SJSA1 (cell line): ENCODE measurements around the gene PLA2G2C. TPM values are rescaled to one million over a fixed set of nuclear protein-coding genes. Genes with fewer than 3 reads are reported as not detected.

Experiments used
- DNase-seq, 2 experiments: peaks; one replicate each; pipeline ENCODE4 v3.0.0-alpha.2; 2015 to 2020; ENCODE audit warnings: low spot score in 2 of 2, low read depth in 1 of 2
- H3K27ac ChIP-seq: fragments of 250-450 bp; sonication (Bioruptor Pico); 2 replicates; pipeline ENCODE4 v1.5.1; 2020; ENCODE audit warnings: mild to moderate bottlenecking, moderate library complexity
- H3K27me3 ChIP-seq: fragments of 250-450 bp; sonication (Bioruptor Pico); replicated peaks from 2 replicates; pipeline ENCODE4 v1.5.1; 2020; ENCODE audit warnings: mild to moderate bottlenecking, moderate library complexity
- H3K36me3 ChIP-seq: fragments of 250-450 bp; sonication (Bioruptor Pico); 2 replicates; pipeline ENCODE4 v1.5.1; 2020; ENCODE audit warnings: mild to moderate bottlenecking
- H3K4me1 ChIP-seq: fragments of 250-450 bp; sonication (Bioruptor Pico); replicated peaks from 2 replicates; pipeline ENCODE4 v1.6.1; 2021; ENCODE audit warnings: mild to moderate bottlenecking
- H3K4me3 ChIP-seq: fragments of 250-450 bp; sonication (Bioruptor Pico); 2 replicates; pipeline ENCODE4 v1.5.1; 2020; ENCODE audit warnings: mild to moderate bottlenecking
- H3K9me3 ChIP-seq: fragments of 250-450 bp; sonication (Bioruptor Pico); replicated peaks from 2 replicates; pipeline ENCODE4 v1.5.1; 2020; ENCODE audit warnings: mild to moderate bottlenecking
- total RNA-seq: library from RNA; depleted of rRNA; stranded (reverse); fragments of >200 nt; shearing (Covaris generic); gene quantifications from 2 replicates; pipeline ENCODE4 v1.2.3, GENCODE V29; 2014; rRNA removed

PLA2G2C gene
- total RNA-seq, 1 experiment from 2014 or later: not detected

DNA sequence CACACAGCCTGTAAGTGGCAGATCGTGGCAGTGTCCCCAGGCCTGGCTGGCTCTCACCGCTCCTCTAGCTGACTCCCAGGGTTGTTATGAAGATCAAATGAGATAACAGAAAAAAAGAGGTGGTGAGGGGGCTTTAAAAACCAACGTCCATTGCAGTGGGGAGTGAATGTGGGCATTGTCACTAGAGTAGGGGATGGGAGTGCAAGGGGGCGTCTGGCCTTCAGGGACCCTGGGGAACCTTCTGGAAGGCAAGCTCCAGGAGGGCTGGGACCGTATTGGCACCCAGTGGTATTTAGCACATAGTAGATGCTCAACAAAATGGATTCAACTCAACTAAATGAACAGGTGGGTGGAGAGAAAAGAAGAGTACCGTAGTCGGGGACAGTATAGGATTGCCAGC is 70.4 kb downstream of the PLA2G2C start:
- H3K27me3 ChIP-seq: peaks cover 18% of the 10 kb centered on the region
- H3K27ac ChIP-seq: no peak overlapping the region
- no peak overlapping the region for H3K4me3 ChIP-seq
- DNase-seq: no peak
- no peaks in the 10 kb centered on the region for H3K4me1 ChIP-seq
- H3K9me3 ChIP-seq: no peaks in the 10 kb centered on the region
- H3K36me3 ChIP-seq: no peaks in the 10 kb centered on the region

DNA sequence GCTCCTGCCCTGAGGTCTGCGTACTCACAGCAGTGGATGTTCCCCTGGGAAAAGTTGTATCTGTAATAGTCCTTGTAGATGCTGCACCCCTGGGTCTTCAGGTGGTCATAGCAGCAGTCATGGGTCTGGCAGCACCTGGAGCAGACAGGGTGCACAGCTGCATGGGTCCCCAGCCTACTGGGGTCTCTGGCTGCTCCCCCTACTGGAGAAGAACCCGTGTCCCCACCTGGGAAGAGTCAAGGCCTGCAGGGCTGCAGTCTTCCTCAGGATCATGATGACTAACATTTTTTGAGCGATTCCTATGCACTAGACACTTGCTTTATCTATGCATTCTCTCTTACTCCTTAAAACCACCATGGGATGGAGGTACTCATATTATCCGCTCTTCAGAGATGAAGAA is 70.8 kb downstream of the PLA2G2C start:
- no peak overlapping the region for H3K4me3 ChIP-seq
- H3K4me1 ChIP-seq: no peaks in the 10 kb centered on the region
- H3K9me3 ChIP-seq: no peaks in the 10 kb centered on the region
- peaks cover 17% of the 10 kb centered on the region for H3K27me3 ChIP-seq
- DNase-seq: no peak
- no peak overlapping the region for H3K27ac ChIP-seq
- no peaks in the 10 kb centered on the region for H3K36me3 ChIP-seq

DNA sequence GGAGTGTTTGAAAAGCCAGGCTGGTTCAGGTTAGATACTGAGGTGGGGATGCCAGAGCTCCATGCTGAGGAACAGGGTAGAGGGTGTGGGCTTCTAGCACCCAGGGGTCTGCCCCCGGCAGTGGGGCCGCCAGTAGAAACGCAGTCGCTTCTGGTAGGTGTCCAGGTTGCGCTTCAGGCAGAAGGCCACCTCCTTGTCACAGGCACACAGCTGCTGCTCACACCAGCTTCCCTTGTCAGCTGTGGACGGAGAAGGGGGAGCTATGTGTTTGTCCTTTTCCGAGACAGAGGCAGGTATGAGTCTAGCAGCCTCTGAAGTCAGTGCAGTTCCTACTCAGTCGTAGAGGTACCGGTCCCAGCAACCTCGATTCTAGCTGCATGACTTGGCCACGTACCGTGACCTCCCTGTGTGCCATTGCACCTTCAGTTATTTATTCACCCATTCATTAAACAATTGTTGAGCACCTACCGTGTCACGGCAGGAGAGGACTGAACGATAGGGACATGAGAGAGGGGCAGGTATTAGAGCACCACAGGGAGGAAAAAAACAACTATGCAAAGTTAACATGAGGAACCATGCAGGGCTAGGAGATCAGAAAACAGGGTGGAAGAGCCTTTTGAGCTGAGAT is 72.2 kb downstream of the PLA2G2C start:
- Histone ChIP-seq H3K4me3 (no peak overlapping the region), H3K27ac (no peak overlapping the region), H3K27me3 (peaks cover 17% of the 10 kb centered on the region), H3K9me3 (no peaks in the 10 kb centered on the region), H3K36me3 (no peaks in the 10 kb centered on the region), H3K4me1 (no peaks in the 10 kb centered on the region)
- no peak for DNase-seq

Other genes starting within 250 kb of the PLA2G2C start
- not detected in 2 replicates for gene PLA2G2A, start 206.9 kb downstream of the PLA2G2C start, total RNA-seq
- gene PLA2G5, start 116.3 kb downstream of the PLA2G2C start, total RNA-seq: not detected in 2 replicates
- not detected in 2 replicates for gene PLA2G2D, start 67.0 kb downstream of the PLA2G2C start, total RNA-seq
- gene PLA2G2F, start 47.2 kb downstream of the PLA2G2C start, total RNA-seq: not detected in 2 replicates
- gene UBXN10, start 422 bp downstream of the PLA2G2C start, total RNA-seq: not detected in 2 replicates
- gene VWA5B1, start 104.4 kb upstream of the PLA2G2C start, total RNA-seq: not detected in 2 replicates